NCI-H1092 (cell line): ENCODE results near the gene TMEM270.
"Not testable (repeated sequence)": the region's sequence is repeated elsewhere in the genome, so short reads cannot be mapped to it uniquely, and the experiment has no call there.

Source experiments
- DNase-seq: peaks from one replicate; lab custom pipeline; 2025; lab: John Stamatoyannopoulos, UW

TMEM270 gene

GRCh38 chr7:73861305-73861704 is 346 bp downstream of the TMEM270 start:
- DNase-seq, result no peak

DNA sequence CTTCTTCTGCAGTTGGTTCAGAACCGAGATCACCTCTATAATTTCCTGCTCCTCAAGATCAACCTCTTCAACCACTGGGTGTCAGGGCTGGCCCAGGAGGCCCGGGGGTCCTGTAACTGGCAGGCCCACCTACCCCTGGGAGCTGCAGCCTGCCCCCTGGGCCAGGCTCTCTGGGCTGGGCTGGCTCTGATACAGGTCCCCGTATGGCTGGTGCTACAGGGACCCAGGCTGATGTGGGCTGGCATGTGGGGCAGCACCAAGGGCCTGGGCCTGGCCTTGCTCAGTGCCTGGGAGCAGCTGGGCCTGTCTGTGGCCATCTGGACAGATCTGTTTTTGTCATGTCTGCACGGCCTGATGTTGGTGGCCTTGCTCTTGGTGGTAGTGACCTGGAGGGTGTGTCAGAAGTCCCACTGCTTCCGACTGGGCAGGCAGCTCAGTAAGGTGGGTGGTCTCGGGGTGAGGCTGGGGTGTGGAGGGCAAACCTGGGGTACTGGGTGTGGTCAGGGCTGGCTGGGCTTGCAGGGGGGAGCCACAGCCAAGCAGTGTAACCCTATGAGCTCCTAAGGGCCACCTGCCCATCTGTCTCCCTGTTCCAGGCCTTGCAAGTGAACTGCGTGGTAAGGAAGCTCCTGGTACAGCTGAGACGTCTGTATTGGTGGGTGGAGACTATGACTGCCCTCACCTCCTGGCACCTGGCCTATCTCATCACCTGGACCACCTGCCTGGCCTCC is 4.2 kb downstream of the TMEM270 start:
- DNase-seq, result no peak

- peak; percentile 27 for DNase-seq
These were observed 4.9 kb downstream of the TMEM270 start for GRCh38 chr7:73865738-73866445.

- DNase-seq, result no peak
These were observed 5.4 kb downstream of the TMEM270 start for GRCh38 chr7:73866446-73866767.

DNA sequence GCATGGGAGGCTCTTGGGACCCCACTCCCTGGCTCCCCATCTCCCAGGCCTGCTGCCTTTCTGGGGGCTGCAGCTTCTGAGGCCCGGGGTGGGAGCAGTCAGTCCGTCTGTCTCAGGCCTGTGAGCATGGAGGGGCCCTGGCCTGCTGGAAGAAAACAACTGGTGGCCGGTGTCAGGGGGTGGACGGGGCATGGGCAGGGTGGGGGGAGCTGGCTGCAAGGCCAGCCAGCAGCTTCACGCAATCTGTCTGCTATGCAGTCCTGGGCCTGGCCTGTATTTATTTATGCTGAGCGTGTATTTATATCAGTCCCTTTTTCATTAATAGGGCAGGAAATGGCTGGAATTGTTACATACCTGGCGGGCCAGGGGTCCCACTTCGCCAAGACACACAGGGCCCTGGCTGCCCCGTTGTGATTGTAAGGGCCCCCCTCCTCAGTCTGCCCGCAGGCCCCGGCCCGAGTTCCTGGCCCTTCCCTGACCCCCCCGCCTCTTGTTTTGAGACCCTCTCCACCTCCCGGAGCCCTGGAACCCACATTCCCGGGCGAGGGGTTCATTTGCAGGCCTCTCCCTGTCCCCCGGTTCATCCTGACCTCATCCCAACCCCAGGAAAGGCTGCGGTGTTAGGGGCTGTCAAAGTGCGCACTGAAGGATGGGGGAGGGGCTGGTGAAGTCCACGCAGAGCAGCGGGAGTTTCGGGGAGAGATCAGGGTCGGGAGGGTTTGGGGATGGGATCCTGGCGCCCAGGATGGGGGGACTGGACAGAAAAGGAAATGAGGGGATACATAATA is 8.2 kb downstream of the TMEM270 start:
- no peak for DNase-seq

DNA sequence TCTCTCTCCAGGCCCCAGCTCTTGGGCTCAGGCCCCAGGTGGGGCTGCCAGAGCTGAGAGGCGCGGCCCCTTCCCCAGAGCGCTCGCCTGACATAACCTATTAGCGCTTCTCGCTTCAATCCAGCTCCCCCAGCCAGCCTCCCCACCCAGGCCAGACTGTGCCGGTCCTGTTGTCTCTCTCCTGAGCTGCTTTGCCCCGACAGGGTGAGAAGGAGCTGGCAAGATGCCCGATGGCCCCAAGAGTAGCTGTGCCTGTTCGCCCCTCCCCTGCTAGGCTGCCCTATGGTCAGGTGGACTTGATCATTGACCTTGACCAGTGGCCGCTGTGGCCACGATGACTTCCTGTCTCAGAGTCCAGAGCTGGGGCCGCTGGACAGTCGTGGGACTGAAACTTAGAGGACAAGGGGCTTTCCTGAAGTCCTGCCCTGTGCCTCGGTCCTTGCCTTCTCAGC is 9.1 kb downstream of the TMEM270 start:
- DNase-seq, result no peak

- no peak for DNase-seq
These were observed 10.4 kb downstream of the TMEM270 start for GRCh38 chr7:73871163-73872011.

DNA sequence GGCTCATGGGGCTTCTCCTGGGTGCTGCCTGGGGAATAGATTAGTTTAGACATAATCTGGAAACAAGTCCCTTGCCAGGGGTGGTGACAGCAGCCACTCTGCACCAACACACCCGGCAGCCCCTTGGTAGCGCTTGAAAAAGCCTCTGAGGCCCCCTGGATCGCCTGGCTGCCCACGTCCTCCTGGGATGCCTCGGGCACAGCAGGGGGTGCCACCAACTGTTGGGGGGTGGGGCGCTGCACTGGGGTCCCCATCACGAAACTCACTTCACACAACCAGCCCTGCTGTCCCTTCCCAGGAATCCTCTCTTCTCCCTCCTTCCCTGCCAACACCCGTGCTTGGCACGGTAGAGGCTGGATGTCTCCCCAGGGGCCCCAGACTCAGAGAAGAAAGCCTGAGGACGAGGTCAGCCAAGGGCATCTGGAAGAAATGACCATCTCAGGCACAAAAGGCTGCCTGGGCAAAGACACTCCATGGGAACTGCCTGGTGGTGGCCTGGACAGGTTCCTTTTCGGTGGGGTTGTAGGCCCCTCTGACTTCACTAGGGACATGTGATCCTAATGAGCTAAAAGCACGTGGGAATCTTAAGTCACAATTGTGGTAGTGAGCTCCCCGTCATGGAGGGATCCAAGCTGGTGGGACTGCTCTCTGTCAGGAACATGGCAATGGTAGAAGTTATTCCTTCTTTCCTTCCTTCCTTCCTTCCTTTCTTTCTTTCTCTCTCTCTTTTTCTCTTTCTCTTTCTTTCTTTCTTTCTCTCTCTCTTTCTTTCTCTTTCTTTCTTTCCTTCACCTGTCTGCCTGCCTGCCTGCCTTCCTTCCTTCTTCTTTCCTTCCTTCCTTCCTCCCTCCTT is 11.3 kb downstream of the TMEM270 start:
- no peak for DNase-seq

DNA sequence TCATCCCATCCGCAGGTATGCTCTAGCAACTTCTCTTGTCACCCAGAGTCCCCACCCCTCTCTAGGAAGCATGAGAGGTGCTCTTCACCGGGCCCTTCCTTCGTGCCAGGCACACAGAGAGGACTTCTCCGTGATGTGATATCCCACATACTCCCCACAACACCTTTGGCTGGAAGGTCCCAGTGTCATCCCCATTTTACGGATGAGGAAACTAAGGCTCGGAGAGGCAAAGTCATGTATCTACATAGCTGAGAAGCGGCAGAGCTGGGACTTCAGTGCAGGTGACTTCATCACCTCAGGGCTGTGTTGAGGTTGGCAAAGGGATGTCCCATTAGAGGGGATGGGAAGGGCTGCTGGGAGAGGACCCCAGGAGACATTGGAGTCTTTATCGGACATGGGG is 15.4 kb downstream of the TMEM270 start:
- DNase-seq, result no peak

DNA sequence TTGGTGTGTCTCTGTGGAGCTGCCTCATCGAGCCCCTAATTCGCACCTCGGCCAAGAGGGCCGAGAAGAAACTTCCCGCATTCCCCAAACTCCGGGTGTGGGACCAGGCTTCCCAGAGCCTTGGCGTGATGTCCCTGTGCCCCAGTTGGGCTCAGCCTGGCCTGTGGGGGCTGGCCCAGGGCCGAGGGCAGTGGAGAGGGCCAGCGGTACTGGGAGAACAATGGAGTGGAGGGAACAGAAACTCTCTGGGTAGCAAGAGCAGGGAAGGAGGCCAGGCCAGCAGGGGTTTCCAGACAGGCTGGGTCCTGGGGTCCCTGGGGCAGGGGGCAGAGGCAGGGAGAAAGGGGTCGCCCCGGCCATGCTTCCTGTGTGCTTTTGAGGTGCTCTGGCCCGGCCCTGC is 16.0 kb downstream of the TMEM270 start:
- DNase-seq, result no peak

- DNase-seq, result no peak
These were observed 19.2 kb downstream of the TMEM270 start for GRCh38 chr7:73879977-73880681.

DNA sequence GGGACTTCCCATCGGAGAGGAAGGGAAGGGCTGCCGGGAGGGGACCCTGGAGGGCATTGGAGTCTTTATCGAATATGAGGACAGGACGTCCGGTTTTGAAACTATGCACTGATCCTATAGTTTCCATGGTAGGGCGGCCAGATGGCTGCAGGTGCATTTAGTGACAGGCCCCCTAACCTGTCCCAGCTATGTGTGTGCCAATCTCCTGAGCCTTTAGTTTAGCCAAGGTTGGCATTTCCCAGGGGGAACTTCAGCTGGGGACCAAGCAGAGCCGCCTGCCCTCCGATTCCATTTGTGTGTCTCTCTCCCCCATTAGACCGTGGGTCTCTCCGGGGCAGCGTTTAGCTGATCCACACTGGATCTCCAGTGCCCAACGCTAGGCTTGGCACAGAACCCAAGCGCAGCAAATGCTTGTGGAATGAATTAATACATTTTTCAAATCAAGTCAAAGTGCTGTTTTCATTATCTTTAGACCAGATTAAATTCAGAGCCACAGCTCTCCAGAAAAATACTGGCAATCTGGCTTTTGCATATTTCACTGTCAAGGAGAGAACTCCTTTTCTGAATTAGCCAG is 19.9 kb downstream of the TMEM270 start:
- no peak for DNase-seq

DNA sequence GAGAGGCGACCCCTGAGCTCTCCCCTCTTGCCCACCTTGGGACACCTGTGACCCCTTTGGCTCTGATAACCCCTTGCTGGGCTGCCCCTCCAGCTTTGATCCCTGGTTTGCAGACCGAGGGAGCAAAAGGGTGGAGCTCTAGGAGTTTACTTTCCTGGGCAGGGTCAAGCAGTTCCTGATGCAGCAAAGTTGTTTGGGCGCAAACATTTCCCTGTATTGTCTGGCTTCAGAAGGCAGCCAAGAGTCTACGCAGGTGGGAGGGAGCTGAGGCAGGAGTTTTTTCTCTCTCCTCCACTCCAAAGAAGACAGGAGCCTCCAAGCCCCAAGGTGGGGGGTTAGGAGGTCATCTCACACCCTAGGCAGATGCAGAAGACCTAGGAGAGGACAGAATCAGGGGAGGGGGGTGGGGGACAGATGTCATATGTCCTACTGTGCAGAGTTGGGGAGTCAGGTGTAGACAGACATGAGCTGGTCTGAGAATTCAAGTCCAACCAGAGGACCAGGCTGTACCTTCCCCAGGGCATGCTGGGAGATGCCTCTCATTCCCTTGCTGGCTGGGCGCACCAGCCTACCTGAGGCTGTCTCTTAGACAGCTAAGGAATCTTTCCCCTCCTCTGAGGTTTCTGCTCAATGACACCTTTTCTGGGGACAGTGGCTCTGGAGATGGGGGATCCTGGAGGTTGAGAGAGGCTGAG is 20.5 kb downstream of the TMEM270 start:
- no peak for DNase-seq

GRCh38 chr7:73882047-73882402 is 21.1 kb downstream of the TMEM270 start:
- DNase-seq, result no peak

- DNase-seq, result not testable (repeated sequence)
These were observed 24.0 kb downstream of the TMEM270 start for GRCh38 chr7:73884867-73885422.

DNA sequence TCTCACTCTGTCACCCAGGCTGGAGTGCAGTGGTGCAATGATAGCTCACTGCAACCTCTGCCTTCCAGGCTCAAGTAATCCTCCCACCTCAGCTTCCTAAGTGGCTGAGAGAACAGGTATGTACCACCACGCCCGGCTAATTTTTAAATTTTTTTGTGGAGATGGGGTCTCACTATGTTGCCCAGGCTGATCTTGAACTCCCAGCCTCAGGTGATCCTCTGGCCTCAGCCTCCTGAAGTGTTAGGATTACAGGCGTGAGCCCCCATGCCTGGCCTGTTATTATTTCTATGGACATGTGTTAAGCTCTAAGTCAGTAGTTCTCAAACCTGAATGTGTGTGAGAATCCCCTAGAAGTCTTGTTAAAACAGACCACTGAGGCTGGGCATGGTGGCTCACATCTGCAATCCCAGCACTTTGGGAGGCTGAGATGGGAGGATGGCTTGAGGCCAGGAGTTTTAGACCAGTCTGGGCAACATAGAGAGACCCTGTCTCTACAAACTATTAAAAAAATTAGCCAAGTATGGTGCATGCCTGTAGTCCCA is 24.5 kb downstream of the TMEM270 start:
- DNase-seq, result no peak

DNA sequence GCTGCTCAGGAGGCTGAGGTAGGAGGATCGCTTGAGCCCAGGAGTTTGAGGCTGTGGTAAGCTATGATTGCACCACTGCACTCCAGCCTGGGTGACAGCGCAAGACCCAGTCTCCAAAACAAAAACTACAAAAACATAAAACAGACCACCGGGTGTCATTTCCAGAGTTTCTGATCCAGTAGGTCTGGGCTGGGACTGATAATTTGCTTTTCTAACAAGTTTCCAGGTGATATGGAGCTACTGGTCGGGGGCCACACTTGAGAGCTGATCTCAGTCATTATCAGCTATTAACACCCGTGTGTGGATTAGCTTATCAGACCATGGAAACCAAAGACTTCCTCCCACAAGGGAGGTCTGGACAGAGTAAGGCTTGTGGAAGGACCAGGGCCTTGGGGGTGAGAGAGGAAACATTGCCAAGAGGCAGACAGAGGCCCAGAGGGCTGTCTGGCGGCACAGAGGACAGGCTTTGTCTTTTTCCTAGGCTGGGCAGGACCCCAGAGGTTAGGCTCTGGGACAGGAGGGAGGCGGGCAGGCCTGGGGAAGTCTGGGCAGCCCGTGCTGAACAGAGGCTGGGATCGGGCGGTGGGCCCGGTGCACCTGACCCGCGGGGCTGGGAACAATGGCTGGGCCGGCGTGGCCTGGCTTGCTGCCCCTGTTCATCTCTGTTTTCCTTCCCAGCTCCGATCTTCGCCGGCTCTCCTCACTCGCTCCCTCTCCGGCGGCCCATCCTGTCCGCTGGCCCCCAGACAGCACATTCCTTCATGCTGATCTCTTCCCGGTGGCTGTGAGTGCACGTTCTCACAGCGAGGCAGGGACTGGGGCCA is 25.2 kb downstream of the TMEM270 start:
- no peak for DNase-seq

- DNase-seq, result no peak
These were observed 26.8 kb downstream of the TMEM270 start for GRCh38 chr7:73887762-73888161.
